Fibroblast of the conjunctiva (primary cell): Measurements from ENCODE around the gene DIP2C.
A peak's percentile ranks its signal among the peaks of the same experiment; 100 is the strongest.

Experiments used
- DNase-seq: peaks from one replicate; pipeline ENCODE4 v3.0.0-alpha.2; 2010; ENCODE audit warnings: low read depth

Gene DIP2C

GRCh38 chr10:625751-626711 lies 63.4 kb downstream of the DIP2C start:
- no peak for DNase-seq

DNA sequence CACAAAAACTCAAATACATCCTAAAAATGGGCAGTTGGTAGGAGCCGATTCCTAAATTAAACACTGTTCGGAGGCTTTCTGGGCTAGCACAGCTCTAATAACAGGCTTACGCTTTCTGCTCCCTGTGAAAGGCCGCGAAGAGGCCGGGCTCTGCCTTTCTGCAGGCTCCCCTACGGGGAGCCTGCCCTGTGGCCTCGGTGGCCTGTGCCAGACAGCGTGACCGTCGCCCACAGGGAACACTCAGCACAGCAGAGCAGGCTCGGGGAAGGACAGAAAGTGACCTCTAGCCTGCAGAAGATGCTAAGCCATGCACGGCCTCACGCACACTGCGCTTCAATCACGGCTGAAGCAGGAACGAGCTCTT lies 64.2 kb downstream of the DIP2C start:
- DNase-seq: no peak

- DNase-seq: peak; percentile 22
These were observed 64.7 kb downstream of the DIP2C start for GRCh38 chr10:624605-625332.

DNA sequence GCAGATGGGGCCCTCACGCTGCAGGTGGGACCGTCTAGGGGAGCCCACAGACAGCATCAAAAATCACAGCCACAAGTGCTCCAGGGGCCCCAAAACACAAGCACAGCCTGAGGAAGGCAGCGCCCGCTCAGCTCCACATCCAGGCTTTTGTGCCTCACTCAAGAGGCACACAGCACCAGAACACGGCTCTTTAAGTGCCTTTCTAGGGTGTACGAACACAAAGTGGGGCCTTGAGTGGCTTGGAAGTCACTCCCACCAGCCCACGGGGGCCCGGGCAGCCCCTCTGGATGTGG lies 65.2 kb downstream of the DIP2C start:
- no peak for DNase-seq

- no peak for DNase-seq
These were observed 65.8 kb downstream of the DIP2C start for GRCh38 chr10:623477-624311.

GRCh38 chr10:623014-623413 lies 66.5 kb downstream of the DIP2C start:
- no peak for DNase-seq

DNA sequence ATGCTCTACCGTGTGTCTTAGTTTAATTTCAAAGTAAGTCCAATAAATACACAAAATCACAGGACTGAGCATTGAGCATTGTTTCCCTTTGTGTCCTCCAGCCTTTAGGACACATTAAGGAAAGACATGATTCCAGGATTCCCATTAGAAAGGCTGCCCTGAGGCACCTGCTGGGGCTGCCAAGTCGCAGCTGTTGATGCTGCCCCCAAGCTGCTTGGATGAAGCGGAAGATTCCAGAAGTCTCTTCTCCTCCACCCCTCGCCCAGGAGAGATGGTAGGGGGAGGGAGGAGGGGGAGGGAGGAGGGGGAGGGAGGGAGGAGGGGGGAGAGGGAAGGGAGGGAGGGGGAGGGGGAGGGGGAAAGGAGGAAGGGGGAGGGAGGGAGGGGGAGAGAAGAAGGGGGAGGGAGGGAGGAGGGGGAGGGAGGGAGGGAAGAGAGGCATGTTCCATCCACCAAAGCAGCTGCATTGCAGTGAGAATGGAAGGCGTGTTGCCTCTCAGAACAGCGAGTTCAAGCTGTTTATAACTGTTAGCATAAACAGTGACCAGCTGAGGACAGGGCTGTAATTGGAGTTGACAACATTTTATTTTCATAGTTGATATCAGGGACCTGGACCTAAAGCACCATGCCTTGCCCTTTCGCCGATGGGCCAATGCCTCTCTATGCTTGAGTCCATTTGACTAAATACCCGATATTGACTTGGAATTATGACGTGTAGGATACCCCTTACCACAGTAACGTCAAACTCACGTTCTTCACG lies 67.3 kb downstream of the DIP2C start:
- DNase-seq: no peak

DNA sequence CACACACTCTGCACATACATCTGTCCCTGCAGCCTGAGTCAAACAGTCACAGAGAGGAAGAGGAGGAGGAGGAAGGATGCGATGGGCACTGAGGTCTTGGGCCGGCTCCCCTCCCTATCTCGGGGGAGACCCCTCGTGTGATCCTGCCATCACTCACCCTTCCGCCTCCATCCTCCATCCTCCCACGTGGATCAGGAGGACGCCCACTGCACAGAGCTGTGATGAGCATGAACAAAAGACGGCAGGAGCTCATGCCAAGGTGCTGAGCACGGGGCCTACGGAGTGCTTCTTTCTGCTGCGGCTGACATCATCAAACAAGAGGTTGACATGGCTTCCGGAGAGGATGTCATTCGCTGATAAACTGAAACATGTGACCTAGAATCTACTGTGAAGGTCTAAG lies 68.0 kb downstream of the DIP2C start:
- no peak for DNase-seq

- no peak for DNase-seq
These were observed 68.5 kb downstream of the DIP2C start for GRCh38 chr10:620971-621370.

GRCh38 chr10:620417-620816 lies 69.1 kb downstream of the DIP2C start:
- no peak for DNase-seq

DNA sequence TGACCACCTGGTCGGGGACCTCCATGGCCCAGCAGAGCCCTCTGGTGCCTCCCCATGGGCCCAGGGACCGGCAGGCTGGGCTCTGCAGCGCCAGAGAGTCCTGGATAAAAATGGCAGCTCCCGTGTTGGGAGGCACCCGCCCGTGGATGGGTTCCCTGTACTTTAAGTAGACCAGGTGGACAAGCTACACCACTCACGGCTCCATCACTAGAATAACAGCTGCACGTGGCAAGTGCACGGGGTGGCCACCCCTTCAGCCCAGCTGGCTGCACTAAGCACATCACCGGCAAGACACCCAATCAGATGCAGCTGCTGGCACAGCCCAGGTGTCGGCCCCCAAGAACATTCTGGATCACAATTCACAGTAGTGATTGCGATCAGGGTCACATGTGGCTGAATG lies 69.8 kb downstream of the DIP2C start:
- DNase-seq: no peak

GRCh38 chr10:618229-618989 lies 71.1 kb downstream of the DIP2C start:
- no peak for DNase-seq

GRCh38 chr10:617471-617870 lies 72.0 kb downstream of the DIP2C start:
- DNase-seq: no peak

DNA sequence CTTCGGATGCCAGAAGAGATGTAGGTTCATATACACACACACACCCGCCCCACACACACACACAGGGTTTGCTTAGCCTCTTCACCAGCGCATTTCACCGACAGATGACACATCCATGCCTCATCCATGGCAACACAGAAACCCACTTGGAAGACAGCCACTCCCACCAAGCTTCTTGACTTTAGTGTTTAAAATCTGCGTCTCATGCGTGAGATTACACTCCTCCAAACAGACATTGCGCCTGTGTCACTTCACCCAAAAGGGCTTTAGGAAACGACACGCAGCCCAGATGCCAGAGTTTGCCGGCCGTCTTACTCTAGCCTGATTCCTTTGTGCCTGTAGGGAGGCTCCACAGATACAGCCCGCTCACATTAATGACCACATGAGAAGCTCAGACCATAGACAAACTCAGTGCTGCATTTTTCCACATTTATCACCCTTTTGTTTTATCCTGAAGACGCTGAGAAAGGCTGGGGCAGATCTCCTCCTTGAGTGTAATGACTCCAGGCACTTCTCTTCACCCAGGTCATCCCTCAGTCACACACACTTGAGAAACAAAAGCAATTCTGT lies 73.8 kb downstream of the DIP2C start:
- peak; percentile 60 for DNase-seq

- DNase-seq: no peak
These were observed 74.5 kb downstream of the DIP2C start for GRCh38 chr10:614790-615582.

DNA sequence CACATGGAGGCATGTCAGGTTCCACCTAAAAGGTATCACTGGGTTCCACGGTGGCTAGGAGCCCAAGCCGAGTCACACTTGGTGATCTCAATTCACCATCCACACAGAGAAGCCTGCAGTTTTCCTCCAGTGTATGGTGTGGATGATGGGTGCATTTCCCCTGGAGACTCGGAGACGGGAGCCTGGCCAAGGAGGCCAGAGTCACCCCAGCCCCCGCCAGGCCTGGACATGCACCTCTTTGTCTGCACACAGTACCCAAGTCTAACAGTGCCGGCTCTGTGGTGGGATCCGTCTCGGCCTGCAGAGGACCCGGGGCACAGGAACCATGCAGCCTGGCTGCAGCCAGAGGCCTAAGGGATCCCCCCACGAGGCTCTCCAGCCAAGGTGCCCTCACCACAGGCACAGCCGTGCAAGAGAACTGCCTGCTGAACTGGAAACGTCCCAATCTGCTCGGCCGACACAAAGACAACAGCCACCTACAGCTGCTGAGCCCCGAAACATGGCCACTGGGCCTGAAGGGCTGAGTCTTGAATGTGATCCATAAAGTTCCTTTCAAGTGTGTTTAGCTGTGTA lies 75.2 kb downstream of the DIP2C start:
- no peak for DNase-seq

DNA sequence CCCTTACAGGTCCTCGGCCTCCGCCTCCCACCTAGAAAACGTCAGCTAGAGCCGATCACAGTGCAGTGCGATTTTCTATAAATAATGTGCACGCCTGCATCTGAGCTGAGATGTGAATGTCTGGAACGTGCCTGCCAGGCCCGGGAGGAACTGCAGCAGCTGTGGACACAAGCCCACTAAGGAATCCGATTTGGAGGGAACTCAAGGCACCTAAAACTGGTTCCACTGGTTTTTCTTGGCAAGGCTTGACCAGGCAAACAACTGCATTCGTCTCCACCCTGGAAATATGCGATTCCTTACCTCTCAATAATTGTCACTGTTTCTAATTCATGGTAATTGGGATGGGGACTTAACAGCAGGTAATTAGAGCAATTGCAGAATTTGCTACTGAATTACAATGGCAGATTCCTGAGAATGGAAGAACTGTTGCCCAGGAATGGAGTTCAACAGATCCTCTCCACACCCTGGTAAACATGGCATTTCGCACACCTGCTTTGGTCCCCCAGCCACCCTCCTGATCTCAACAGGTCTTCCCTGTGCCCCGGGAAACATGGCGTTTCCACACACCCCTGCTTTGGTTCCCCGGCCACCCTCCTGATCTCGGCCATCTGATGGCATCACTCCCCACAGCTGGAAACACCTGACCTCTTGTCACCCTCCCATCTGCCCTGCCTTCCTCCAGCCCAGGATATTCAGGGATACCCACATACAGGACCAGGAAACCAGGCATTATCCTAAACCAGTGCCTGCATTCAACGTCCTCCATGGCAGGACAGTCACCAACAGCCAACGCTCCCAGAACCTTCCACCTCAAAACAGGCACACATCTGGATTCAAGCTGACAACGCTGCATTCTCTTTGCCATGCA lies 76.0 kb downstream of the DIP2C start:
- DNase-seq: no peak

DNA sequence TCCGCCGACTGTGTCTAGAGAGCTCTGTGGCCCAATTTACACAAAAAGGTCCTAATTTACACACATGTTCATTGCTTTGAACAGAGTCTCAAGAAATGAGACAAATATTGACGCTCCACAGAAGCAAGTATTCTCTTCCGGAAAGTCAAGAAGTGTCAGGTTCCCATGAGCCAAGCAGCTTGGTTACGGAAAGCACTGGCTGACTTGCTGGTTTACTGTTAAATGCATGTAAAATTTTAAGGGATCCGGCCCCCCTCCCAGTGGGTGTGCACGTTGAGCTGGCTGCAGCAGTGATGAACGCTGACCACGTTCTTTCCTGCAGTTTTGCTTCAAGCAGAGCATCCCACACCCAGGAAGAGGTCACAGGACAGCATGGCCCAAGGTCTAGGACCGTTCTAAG lies 76.8 kb downstream of the DIP2C start:
- DNase-seq: no peak
